Osteoblast (primary cell): ENCODE data around the gene STAC3. TPM values are rescaled to one million over a fixed set of nuclear protein-coding genes. Genes with fewer than 3 reads are reported as not detected.
A peak's percentile ranks its signal among the peaks of the same experiment; 100 is the strongest.

ENCODE experiments used
- DNase-seq: peaks from one replicate; pipeline ENCODE4 v3.0.0; 2011; ENCODE audit warnings: low spot score, mixed read lengths; ENCODE audit not compliant: insufficient read length; ENCODE audit errors: missing footprints
- H2AFZ ChIP-seq: 2 replicates; pipeline ENCODE4 v1.6.0; 2011; ENCODE audit warnings: mild to moderate bottlenecking, low read length
- H3K27ac ChIP-seq: 2 replicates; pipeline ENCODE4 v1.5.1; 2011; ENCODE audit warnings: mild to moderate bottlenecking, low read depth, low read length, moderate library complexity
- H3K27me3 ChIP-seq: 2 replicates; pipeline ENCODE4 v1.6.0; 2012; ENCODE audit warnings: mild to moderate bottlenecking, control low read depth, inconsistent platforms, low read length, moderate library complexity; ENCODE audit not compliant: insufficient read depth
- H3K36me3 ChIP-seq: 2 replicates; pipeline ENCODE4 v1.5.1; 2011; ENCODE audit warnings: mild to moderate bottlenecking, low read length, control low read depth, moderate library complexity; ENCODE audit not compliant: insufficient read depth
- H3K4me1 ChIP-seq: 2 replicates; pipeline ENCODE4 v1.5.1; 2011; ENCODE audit warnings: mild to moderate bottlenecking, low read length, control low read depth, moderate library complexity; ENCODE audit not compliant: insufficient read depth
- H3K4me2 ChIP-seq: 2 replicates; pipeline ENCODE4 v1.6.0; 2011; ENCODE audit warnings: mild to moderate bottlenecking, low read length; ENCODE audit not compliant: insufficient read depth
- H3K4me3 ChIP-seq: fragments of 200-600 bp; sonication (generic); 3 replicates; pipeline ENCODE4 v1.5.1; 2012; ENCODE audit warnings: mild to moderate bottlenecking, low read length, inconsistent platforms; ENCODE audit not compliant: insufficient read depth
- H3K79me2 ChIP-seq: 2 replicates; pipeline ENCODE4 v1.6.0; 2012; ENCODE audit warnings: mild to moderate bottlenecking, low read length, control low read depth, inconsistent platforms; ENCODE audit not compliant: insufficient read depth
- H3K9me3 ChIP-seq: 2 replicates; pipeline ENCODE4 v1.5.1; 2011; ENCODE audit warnings: low read depth, low read length, control low read depth
- H4K20me1 ChIP-seq: 2 replicates; pipeline ENCODE4 v1.6.0; 2012; ENCODE audit warnings: mild to moderate bottlenecking, low read length, control low read depth; ENCODE audit not compliant: insufficient read depth
- CTCF ChIP-seq: IDR thresholded peaks from 2 replicates; pipeline ENCODE4 v1.5.1; 2011; ENCODE audit warnings: mild to moderate bottlenecking, low read depth, low read length, moderate library complexity; ENCODE audit errors: extremely low read depth
- total RNA-seq: library from RNA; depleted of rRNA; stranded (reverse); fragments of >200 nt; gene quantifications from 2 replicates; pipeline ENCODE4 v1.2.3, GENCODE V29; 2012

STAC3 gene
- total RNA-seq, 1 donor: 0.36 TPM

GRCh38 chr12:57237932-57238853, 12.8 kb downstream of the STAC3 start:
- H3K4me1 ChIP-seq: peaks cover 44% of the 10 kb centered on the region
- H3K79me2 ChIP-seq: peaks cover 4% of the 10 kb centered on the region
- H2AFZ ChIP-seq: no peak overlapping the region
- peak overlapping the region; percentile 79 for H3K4me3 ChIP-seq
- TF ChIP-seq CTCF: no peak
- peaks cover 39% of the 10 kb centered on the region for H3K27me3 ChIP-seq
- H3K9me3 ChIP-seq: no peaks in the 10 kb centered on the region
- peak; percentile 85 for DNase-seq
- H3K27ac ChIP-seq: no peak overlapping the region
- H3K36me3 ChIP-seq: peaks cover 17% of the 10 kb centered on the region
- peaks cover 19% of the 10 kb centered on the region for H4K20me1 ChIP-seq
- H3K4me2 ChIP-seq: peak overlapping the region; percentile 93

GRCh38 chr12:57237596-57237931, 13.4 kb downstream of the STAC3 start:
- Histone ChIP-seq H3K9me3 (no peaks in the 10 kb centered on the region), H2AFZ (no peak overlapping the region), H3K4me3 (no peak overlapping the region), H3K36me3 (peaks cover 23% of the 10 kb centered on the region), H3K27me3 (peaks cover 33% of the 10 kb centered on the region), H4K20me1 (peaks cover 24% of the 10 kb centered on the region), H3K27ac (no peak overlapping the region), H3K4me2 (no peak overlapping the region), H3K4me1 (peaks cover 43% of the 10 kb centered on the region), H3K79me2 (peaks cover 8% of the 10 kb centered on the region)
- DNase-seq: no peak
- no peak for TF ChIP-seq CTCF

GRCh38 chr12:57236925-57237595, 13.9 kb downstream of the STAC3 start:
- Histone ChIP-seq H3K9me3 (no peaks in the 10 kb centered on the region), H2AFZ (no peak overlapping the region), H4K20me1 (peaks cover 28% of the 10 kb centered on the region), H3K4me3 (no peak overlapping the region), H3K27me3 (peaks cover 28% of the 10 kb centered on the region), H3K36me3 (peaks cover 28% of the 10 kb centered on the region), H3K79me2 (peaks cover 12% of the 10 kb centered on the region), H3K4me1 (peaks cover 43% of the 10 kb centered on the region), H3K4me2 (no peak overlapping the region), H3K27ac (no peak overlapping the region)
- TF ChIP-seq CTCF: no peak
- peak; percentile 89 for DNase-seq
